ENCODE data around the gene MED12.

DNA sequence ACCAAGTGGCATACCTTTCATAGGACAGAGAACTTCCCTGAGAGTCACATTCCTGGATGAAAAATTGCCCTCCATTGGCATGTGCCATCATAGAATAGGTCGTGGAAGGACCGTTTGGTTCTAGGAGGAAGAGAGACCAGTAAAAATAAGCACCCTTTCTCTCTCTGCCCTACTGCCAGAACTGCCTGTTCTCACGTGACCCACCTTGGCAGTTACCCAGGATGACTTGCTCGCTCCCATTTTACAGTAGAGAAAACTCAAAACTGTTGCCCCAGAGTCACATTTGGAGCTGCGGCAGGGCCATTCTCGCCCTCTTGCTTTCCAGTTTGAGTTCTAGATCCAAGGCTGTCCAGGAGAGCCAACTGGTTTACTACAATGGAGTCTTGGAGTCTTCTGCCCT is 25.1 kb downstream of the MED12 start:
- no peak for TF ChIP-seq EZH2 (IDR thresholded peaks at IDR 0.05; ENCODE audit: borderline replicate concordance, insufficient read depth, low read depth, low read length, poor library complexity, severe bottlenecking)
- TF ChIP-seq, protein P1, sequence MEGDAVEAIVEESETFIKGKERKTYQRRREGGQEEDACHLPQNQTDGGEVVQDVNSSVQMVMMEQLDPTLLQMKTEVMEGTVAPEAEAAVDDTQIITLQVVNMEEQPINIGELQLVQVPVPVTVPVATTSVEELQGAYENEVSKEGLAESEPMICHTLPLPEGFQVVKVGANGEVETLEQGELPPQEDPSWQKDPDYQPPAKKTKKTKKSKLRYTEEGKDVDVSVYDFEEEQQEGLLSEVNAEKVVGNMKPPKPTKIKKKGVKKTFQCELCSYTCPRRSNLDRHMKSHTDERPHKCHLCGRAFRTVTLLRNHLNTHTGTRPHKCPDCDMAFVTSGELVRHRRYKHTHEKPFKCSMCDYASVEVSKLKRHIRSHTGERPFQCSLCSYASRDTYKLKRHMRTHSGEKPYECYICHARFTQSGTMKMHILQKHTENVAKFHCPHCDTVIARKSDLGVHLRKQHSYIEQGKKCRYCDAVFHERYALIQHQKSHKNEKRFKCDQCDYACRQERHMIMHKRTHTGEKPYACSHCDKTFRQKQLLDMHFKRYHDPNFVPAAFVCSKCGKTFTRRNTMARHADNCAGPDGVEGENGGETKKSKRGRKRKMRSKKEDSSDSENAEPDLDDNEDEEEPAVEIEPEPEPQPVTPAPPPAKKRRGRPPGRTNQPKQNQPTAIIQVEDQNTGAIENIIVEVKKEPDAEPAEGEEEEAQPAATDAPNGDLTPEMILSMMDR (IDR thresholded peaks at IDR 0.05) = no peak

All from B cell (primary cell).